NCI-H2171 treated with DMSO at 0.1 percent for 48 hours (cell line): Measurements from ENCODE around the gene PSMB7.

ENCODE experiments used
- DNase-seq: peaks from one replicate; lab custom pipeline; 2025; lab: John Stamatoyannopoulos, UW

The PSMB7 gene

DNA sequence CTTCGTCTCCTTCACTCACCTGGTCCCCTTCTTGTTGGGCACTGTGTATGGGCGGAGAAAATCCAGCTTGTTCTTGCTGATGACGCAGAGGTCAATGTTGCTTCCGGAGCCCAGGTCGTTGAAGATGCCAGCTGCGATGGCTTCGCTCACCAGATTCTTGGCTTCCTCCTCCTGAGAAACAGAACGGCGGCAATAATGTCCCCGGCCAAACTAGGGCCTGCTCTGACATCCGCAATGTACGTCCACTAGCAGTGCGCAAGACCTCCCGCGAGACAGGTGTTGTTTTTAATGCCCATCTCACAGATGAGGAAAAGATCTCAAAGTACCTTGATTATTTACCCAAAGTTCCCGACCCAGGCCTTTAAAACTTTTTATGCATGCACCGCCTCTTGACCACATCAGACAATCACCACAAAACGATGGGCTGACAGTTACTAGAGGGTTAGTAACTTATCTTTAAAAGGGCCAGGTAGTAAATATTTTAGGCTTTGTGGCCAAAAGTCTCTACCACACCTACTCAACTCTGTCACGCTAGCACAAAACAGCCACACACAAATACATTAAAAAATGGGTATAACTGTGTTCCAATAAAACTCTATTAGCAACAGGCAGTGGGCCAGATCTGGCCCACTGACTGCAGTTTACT, 58.4 kb downstream of the PSMB7 start:
- DNase-seq, result no peak

DNA sequence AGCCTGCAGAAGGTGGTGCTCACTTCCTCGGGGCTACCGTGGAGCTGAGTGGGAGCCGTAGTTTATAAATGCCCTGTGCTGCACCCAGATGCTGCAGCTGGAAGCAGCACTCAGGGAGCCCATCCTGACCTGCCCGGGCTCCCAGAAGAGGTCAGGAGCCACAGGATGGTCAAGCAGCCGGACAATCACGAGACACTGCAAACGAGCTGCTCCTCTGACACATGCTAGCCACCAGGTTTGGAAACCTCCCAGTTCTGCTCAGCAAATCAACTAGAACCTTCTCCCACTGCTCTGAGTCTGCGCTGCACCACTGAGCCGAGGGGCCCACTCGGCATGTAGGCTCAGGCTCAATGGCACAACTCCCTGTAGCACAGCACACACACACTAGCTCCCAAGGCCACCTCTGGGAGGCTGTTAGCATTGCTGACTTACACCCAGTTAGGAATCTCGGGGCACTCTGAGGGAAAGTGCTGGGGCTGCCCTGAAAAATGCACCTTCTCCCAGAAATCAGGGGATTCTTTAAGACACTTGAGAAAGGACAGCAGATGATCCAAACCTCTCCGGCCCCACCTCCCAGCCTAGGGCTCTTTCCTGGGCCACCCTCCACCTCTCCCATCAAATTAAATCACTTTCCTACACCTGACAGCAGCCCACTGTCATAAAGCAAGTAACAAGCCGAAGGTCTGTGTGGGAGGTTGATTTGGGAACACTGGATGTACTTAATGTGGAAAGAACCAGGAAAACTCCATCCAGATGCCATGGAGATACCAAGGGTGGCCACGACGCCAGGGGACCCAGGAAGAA, 59.1 kb downstream of the PSMB7 start:
- DNase-seq, result no peak

DNA sequence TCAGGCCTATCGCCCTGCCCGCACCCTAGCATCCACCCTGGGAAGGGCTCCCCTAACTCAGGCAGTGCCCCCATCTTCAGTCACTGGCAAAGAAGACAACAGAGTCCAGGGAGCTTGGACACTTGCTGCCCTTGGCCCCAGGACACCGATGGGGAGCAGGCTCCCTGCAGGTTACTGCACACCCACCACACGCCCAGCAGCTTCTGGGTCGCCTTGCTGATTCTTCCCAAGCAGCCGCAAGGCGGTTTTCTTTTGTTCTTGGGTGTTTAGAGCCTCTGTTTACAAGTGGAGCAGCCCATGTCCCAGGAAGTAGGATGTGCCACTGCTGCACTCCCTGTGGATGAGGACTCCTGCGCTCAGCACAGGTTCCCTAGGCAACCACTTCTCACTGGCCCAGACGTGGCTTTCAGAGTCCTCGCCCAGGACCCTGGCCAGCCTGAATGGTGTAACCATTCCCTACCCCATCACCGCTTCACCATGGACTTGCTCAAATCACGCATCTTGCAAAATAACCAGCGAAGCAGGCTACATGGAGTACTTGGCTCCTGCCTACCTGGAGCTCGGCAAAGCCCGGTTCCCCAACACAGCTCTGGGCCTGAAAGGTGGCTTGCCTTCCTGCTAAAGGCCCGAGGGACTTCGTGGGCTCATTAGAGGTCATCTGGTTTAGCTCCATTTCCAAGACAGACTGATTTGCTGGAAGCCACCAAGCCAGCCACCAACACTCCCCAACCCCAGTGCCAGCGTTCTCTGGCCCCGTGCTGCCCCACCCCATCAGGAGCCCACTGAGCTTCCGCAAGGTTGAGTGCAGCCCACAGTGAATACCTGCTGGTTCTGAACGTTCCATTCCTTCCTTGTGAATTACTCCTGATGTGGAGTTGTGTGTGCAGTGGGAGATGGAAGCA, 60.0 kb downstream of the PSMB7 start:
- no peak for DNase-seq

DNA sequence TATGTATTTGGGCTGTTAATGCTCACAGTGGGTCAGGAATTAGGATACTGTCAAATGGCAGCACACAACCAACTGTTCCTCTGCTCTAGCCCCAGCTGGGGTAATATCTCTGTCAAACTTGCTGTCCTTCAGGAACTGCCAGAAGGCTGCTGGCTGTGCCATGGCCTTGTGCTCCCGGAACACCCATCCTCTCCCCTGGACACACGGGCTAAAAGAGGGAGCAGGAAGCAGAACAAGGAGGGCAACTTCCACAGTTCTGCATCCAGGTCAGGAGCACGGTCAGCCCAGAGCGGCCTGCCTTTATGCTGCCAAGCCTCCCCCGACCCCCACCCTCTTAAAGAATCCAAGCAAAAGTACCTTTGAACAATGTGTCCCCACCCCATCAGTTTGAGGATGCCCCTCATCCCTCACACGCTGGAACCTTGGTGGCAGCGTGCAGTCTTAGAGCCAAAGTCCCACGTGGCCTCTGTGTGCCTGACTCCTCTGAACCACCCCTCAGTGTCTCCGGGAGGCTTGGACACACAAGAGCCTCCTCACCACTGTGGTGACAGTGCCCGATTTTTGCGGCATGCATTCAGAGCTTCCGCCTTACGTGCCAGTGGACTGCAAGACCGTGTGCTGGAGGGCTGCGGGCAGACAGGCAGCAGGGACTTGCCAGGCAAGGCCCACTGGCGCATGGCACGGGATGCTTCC, 60.8 kb downstream of the PSMB7 start:
- DNase-seq, result no peak

DNA sequence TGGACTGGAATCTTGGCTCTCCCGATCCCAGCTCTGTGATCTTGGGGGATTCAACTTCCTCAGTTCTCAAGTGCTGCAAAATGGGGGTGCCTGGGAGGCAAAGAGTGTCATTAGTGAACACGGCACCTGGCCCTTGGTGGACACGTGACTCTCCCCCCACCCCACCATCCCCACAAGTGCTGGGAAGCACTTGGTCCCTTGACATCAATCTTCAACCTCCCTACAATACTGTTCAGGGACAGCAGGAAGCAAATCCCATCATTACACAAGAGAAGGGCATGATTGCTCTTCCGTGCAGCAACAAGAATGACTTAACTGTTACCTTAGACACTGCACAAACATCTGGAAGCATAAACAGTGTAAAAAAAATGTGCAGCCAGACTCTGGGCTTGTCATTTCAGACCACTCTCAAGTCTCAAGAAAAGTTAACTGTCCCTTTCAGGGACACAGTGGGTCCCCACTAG, 61.4 kb downstream of the PSMB7 start:
- no peak for DNase-seq

DNA sequence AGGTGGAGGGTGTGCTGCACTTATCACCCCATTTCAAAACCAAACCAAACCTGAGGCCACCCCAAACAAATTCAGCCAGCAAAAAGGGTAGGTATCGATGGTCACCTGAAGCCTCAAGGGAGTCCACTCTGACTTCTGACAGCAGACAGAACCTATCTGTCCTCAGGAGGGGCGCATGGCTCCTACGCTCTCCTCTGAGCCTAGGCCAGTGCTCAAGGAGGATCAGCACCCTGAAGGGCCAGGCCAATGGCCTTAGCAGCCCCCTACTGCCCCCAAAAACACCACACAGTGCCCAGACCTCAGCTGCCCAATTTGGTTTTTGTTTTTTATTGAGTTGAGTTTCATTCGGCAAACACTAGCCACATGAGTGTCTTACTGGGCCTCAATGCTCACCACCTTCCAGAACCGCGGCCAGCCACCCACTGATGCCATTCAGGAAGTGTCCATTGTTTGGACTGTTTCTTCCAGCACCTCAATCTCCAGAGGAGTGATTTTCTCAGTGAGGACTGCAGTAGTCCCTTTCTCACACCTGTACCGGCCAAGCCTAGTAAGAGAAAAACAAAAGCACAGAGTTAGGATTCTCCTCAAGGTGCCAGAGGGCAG, 62.0 kb downstream of the PSMB7 start:
- DNase-seq, result no peak

DNA sequence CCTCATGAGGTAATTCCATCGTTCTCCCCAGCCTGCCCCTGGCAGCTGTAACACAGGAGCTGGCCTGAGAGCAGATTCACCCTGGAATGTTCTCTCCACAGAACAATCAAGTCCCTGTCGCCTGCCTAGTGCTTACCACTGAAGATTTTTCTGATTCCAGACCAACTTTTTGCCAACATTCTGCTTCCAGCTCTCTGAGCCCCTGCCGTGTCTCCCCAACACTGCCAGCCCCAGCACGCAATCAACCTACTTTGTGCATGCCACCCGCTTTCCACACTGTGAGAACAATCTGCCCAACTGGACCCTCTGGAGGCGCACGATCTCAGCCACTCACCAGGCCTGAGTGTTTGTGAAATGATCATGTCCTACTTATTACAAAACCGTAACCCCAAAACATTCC, 62.6 kb downstream of the PSMB7 start:
- no peak for DNase-seq

DNA sequence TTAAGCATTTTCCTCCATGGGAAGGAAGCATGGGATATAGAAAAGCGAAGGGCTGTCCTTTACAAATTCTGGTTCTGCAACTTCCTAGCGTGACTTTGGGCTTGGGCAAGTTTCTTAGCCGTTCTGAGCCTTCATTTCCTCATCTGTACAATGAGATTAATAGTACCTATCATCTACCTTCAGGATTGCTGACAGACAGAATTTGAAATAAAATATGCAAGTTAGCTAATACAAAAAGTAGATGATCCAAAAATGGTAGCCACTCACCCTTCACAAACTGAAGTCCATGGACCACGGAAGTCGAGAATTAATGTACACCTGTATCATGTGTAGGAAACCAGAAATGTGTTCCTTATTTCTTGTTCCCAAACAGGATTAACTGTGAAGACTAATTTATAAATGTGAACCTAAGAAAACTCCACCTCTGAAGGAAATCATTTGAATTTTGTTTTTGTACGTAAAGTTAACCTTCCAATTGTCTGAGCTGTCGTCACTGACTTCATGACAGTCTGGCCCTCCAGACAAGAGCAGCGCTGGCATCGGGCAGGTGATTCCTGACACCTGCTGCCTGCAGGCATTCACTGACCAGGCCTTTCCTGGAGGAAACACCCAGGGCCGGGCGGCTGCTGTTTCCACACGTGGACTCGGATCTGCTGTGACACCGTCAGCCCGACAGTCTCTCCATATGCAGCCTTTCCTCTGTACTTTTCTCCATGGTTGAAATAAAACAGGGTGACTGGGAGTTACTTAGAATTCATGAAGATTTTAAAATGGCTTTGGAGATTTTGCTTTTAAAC, 63.4 kb downstream of the PSMB7 start:
- no peak for DNase-seq

DNA sequence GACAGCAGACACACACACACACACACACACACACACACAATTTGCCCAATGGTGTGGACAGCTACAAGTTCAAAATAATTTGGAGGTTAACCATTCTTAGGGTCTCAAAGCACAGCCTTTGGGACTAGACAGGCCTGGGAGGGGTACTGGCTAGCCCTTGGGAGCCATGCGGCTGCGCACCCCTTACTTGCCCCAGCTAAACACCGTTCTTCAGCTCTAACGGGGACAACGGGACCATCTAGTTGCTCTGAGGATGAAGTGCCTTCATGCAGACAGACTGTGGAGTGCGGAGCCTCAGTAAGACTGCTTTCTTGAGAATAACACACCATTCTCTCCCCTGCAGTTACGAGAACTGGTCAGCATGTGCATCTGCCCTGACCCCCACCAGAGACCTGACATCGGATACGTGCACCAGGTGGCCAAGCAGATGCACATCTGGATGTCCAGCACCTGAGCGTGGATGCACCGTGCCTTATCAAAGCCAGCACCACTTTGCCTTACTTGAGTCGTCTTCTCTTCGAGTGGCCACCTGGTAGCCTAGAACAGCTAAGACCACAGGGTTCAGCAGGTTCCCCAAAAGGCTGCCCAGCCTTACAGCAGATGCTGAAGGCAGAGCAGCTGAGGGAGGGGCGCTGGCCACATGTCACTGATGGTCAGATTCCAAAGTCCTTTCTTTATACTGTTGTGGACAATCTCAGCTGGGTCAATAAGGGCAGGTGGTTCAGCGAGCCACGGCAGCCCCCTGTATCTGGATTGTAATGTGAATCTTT, 64.6 kb downstream of the PSMB7 start:
- no peak for DNase-seq

DNA sequence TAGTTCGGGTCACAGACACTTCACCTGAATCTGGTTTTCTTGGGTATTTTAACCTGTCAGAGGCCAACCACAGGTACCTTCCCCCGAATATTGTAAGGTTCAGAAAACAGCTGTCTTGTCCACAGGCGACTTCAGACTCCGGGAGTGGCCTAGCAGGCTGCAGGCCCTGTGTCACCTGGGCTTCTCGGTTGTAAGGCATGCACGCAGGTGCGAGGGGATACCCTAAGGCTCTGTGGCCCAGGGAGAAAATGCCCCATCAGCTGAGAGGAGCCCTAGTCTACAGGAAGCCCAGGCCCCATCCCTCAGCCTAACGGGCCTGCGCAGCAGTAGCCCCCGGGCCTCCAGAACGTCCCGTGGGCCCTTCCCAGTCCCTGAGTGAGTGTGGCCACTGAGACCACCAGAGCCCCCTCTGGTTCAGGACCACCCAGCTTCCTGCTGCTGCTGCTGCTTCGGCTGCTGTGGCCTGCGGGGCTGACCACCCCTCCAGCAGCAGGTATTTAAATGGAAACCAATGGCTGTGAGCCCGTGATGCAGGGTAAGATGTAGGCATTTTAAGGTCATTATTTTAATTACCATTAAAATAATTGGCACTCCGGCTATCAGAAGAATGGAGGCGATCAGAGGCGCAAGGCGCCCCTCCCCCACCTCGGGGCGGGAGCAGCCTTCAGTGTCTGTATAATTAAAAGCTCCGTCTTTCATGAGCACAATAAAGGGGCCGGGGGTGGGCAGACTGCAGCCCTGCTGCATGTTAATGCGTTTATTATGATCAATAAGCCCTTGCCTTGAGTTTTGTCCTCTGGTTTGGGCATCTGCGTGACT, 65.4 kb downstream of the PSMB7 start:
- DNase-seq, result no peak

DNA sequence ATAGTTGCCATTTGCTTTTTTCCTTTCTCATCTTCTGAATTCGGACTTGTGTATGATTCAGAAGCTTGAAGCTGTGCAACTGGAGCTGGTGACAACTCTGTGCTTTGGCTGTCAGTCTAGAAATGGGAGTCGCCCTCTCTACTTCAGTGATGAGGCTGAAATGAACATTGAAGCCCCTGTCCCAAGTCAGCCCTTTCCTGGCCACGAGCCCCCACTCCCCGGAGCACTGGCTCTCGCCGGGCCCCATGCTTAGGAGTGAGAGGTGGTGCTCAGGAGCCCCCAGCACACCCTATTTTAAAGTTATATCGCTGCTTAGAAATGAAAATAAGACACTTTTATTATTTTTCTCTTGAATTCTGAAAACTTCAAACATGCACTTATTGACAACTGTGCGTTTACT, 66.0 kb downstream of the PSMB7 start:
- DNase-seq, result no peak

DNA sequence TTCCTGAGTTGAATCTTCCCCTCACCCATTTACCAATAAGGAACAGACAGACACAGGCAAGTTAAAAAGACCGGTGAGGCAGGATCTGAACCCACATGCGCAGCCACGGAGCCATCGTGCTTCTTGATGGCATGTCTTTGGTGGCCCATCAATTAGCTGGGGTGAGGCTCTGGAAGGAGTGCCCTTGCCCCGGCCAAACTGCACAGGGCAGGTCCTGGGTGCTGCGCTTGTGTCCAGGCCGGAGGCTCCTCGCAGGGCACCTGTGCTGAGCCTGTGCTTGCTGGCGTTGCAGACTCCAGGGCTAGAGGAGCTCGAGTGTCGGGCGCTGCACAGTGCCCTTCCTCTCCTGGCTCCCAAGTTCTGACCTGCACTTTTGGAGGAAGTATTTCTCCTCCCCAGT, 66.4 kb downstream of the PSMB7 start:
- DNase-seq, result no peak

DNA sequence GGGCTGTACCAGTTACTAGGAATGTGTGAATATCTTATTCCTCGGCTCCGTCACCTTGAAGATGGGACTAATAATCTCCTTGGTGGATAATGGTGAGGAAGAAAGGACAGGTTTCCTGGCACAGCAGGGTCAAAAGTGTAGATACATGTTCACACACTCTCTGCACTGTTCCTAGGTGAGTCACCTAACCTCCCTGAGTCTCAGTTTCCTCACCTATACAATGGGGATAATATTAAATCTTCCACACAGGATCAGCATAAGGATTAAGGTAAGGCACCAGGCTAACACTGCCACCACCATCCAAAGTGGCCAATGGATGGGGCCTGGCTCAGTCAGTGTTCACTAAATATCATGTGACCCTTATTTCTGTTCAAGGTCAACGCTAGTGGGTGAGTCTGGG, 66.9 kb downstream of the PSMB7 start:
- no peak for DNase-seq

DNA sequence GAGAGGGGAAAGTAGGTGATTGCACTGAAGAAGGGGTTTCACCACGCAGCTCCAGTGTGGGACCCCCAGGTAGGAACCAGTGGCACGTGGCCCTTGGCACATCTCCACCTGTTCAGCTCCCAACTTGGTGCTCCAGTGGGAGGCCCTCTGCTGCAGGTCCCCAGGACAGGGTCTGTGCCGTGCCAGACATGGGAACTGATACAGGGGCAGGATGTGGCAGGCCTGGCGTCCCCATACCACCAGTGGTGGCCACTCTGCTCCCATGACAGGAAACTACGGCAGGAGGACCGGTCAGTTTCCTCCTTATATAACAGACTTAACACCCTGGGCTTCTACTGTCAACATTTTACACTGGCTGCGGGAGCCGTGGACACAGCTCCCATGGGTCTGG, 67.3 kb downstream of the PSMB7 start:
- no peak for DNase-seq

DNA sequence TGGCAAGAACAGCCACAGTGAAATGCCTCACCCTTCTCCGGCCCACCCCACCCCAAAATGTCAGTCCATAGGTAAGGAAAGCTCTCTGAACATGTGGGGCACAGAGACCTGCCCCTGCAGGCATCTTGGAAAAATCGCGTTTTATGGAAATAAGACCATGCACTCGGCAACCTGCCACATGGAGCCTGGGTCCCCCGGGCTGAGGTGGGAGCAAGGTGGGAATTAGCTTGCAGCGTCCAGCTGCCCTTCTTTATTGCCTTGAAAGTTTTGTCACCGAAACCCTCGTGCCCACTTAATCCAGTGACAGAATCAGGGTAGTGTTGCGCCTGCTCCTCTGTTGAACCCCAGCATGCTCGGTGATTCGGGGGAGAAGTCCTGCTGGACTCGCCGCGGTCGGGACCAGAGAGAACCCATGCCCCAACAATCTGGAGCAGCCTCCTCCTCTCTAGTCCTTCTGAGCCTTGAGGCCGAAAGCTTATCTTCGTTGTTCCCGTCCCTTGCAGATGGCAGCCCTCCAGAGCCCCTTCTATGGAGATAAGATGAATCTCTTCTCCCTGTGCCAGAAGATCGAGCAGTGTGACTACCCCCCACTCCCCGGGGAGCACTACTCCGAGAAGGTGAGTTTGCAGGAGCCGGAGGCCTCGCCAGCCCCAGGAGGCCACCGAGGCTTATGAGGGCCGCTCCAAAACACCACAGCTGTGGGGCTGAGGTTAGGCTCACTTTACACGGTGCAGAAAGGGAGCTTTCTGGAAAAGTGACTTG, 67.9 kb downstream of the PSMB7 start:
- DNase-seq, result peak; percentile 6

DNA sequence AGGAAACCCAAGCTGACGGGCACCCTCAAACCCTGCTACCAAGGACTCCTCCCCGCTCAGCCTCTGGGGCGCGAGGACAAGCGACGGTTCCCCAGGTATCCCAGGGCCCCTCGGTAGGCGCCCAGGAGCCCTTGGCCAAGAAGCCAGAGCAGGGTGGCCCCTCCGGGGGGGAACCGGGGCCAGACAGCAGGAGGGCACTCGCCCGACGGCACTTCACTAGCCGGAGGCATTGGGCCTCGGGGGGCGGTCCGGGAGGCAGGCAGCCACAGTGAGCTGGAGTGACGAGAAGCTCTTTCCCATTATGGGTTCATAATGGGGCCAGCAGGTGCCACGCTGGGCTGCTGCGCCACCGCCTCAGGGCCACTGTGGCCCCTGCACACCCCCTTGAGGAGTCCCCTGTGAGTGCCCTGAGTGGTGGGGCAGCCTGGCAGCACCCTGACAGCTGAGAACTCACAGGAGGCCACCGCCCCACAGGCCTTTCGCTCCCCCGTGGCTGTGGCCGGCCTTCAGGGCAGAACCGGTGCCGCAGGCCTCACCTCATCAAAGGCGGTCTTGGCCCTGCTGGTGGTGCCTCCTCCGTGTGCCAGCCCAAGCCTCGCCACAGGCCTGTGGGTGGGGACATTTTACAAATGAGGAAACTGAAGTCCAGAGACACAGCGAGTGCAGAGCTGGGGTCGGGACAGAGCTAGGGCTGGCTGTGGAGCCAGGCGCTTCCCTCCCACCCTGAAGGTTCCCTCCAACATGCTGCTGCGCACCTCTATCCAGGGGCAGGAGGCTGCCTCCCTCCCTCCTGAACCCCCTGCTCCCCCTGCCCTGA, 68.7 kb downstream of the PSMB7 start:
- no peak for DNase-seq

DNA sequence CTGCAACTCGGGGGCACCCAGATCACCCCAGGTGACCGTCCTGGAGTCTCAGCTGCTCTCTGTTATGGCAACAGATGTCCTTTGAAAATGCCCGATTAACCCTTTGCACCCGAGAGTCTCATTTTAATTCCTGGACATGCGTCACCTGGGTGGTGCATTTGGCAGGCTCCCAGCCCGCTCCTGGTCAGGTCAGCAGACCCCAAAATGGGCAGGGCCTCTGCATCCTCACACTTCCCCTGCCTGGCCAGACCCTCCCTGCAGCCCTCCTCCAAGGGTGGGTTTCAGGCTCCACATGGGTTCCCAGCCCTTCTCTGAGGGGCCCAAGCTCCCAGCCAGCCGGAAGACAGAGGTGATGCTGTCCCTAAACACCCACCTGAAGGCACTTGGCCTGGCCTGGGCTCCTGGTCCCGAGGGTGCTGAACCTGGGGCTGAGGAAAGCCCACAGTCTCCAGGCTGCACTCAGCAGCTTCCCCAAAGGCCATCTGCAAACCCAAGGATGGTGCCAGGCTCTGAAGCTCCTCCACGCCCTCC, 69.4 kb downstream of the PSMB7 start:
- DNase-seq, result no peak
